SJCRH30 (cell line): ENCODE data around the gene PDLIM3. TPM values are rescaled to one million over a fixed set of nuclear protein-coding genes. Genes with fewer than 3 reads are reported as not detected.
"Not testable (repeated sequence)": the region's sequence is repeated elsewhere in the genome, so short reads cannot be mapped to it uniquely, and the experiment has no call there.

Experiments used
- DNase-seq, 2 experiments: peaks; one replicate each; pipeline ENCODE4 v3.0.0-alpha.2; 2015 to 2020
- H3K27ac ChIP-seq: fragments of 250-450 bp; sonication (Bioruptor Pico); 2 replicates; pipeline ENCODE4 v1.5.1; 2020; ENCODE audit warnings: mild to moderate bottlenecking, moderate library complexity
- H3K27me3 ChIP-seq: fragments of 250-450 bp; sonication (Bioruptor Pico); 2 replicates; pipeline ENCODE4 v1.5.1; 2020; ENCODE audit warnings: mild to moderate bottlenecking, moderate library complexity
- H3K36me3 ChIP-seq: fragments of 250-450 bp; sonication (Bioruptor Pico); 2 replicates; pipeline ENCODE4 v1.5.1; 2020; ENCODE audit warnings: mild to moderate bottlenecking, moderate library complexity
- H3K4me1 ChIP-seq: fragments of 250-450 bp; sonication (Bioruptor Pico); 2 replicates; pipeline ENCODE4 v1.5.1; 2020; ENCODE audit warnings: mild to moderate bottlenecking, moderate library complexity
- H3K4me3 ChIP-seq: fragments of 250-450 bp; sonication (Bioruptor Pico); 2 replicates; pipeline ENCODE4 v1.5.1; 2020; ENCODE audit warnings: mild to moderate bottlenecking, moderate library complexity
- H3K9me3 ChIP-seq: fragments of 250-450 bp; sonication (Bioruptor Pico); replicated peaks from 2 replicates; pipeline ENCODE4 v1.5.1; 2020; ENCODE audit warnings: mild to moderate bottlenecking, moderate library complexity
- total RNA-seq: library from RNA; depleted of rRNA; stranded (reverse); fragments of >200 nt; shearing (Covaris generic); gene quantifications from 2 replicates; pipeline ENCODE4 v1.2.3, GENCODE V29; 2014

The PDLIM3 gene
- total RNA-seq, 1 experiment from 2014 or later, result 144 TPM

GRCh38 chr4:185518494-185518893, 16.8 kb downstream of the PDLIM3 start:
- Histone ChIP-seq H3K27ac (no peak overlapping the region), H3K36me3 (peaks cover 56% of the 10 kb centered on the region), H3K4me3 (no peak overlapping the region), H3K9me3 (no peaks in the 10 kb centered on the region), H3K27me3 (no peaks in the 10 kb centered on the region), H3K4me1 (peaks cover 9% of the 10 kb centered on the region)
- DNase-seq, result no peak

GRCh38 chr4:185518069-185518468, 17.2 kb downstream of the PDLIM3 start:
- Histone ChIP-seq H3K4me1 (peaks cover 14% of the 10 kb centered on the region), H3K27me3 (no peaks in the 10 kb centered on the region), H3K9me3 (no peaks in the 10 kb centered on the region), H3K4me3 (no peak overlapping the region), H3K27ac (no peak overlapping the region), H3K36me3 (peaks cover 59% of the 10 kb centered on the region)
- DNase-seq, result no peak

GRCh38 chr4:185515248-185515647, 20.1 kb downstream of the PDLIM3 start:
- DNase-seq, result no peak
- Histone ChIP-seq H3K4me3 (no peak overlapping the region), H3K36me3 (peaks cover 69% of the 10 kb centered on the region), H3K9me3 (no peaks in the 10 kb centered on the region), H3K27me3 (no peaks in the 10 kb centered on the region), H3K4me1 (peaks cover 17% of the 10 kb centered on the region), H3K27ac (no peak overlapping the region)

- Histone ChIP-seq H3K27me3 (no peaks in the 10 kb centered on the region), H3K9me3 (no peaks in the 10 kb centered on the region), H3K4me3 (no peak overlapping the region), H3K36me3 (peaks cover 62% of the 10 kb centered on the region), H3K27ac (no peak overlapping the region), H3K4me1 (peaks cover 17% of the 10 kb centered on the region)
- DNase-seq, result no peak
These were observed 21.1 kb downstream of the PDLIM3 start for GRCh38 chr4:185514182-185514697.

- H3K4me3 ChIP-seq, result no peak overlapping the region
- DNase-seq, result peak in 1 of 2 experiments; percentile 61
- H3K27ac ChIP-seq, result peak overlapping the region; percentile 27; the same call in 1 of the 2 replicates
- H3K27me3 ChIP-seq, result no peaks in the 10 kb centered on the region
- H3K4me1 ChIP-seq, result peaks cover 17% of the 10 kb centered on the region
- peaks cover 57% of the 10 kb centered on the region for H3K36me3 ChIP-seq
- H3K9me3 ChIP-seq, result no peaks in the 10 kb centered on the region
These were observed 21.7 kb downstream of the PDLIM3 start for GRCh38 chr4:185513489-185514181.

- DNase-seq, result no peak
- H3K36me3 ChIP-seq, result peaks cover 48% of the 10 kb centered on the region
- H3K27ac ChIP-seq, result no peak overlapping the region
- no peaks in the 10 kb centered on the region for H3K9me3 ChIP-seq
- no peak overlapping the region for H3K4me3 ChIP-seq
- peaks cover 17% of the 10 kb centered on the region for H3K4me1 ChIP-seq
- H3K27me3 ChIP-seq, result no peaks in the 10 kb centered on the region
These were observed 22.8 kb downstream of the PDLIM3 start for GRCh38 chr4:185512516-185512915.

GRCh38 chr4:185511243-185511642, 24.1 kb downstream of the PDLIM3 start:
- H3K4me3 ChIP-seq, H3K27me3 ChIP-seq, H3K9me3 ChIP-seq, H3K27ac ChIP-seq, DNase-seq: not testable (repeated sequence)
- H3K4me1 ChIP-seq, result peaks cover 17% of the 10 kb centered on the region
- peaks cover 39% of the 10 kb centered on the region for H3K36me3 ChIP-seq

GRCh38 chr4:185510806-185511205, 24.5 kb downstream of the PDLIM3 start:
- Histone ChIP-seq H3K4me1 (peaks cover 17% of the 10 kb centered on the region), H3K27ac (no peak overlapping the region), H3K36me3 (peaks cover 39% of the 10 kb centered on the region), H3K9me3 (no peaks in the 10 kb centered on the region), H3K27me3 (no peaks in the 10 kb centered on the region), H3K4me3 (no peak overlapping the region)
- DNase-seq, result no peak

GRCh38 chr4:185508181-185508580, 27.1 kb downstream of the PDLIM3 start:
- Histone ChIP-seq H3K9me3 (no peaks in the 10 kb centered on the region), H3K4me1 (peaks cover 4% of the 10 kb centered on the region), H3K36me3 (peaks cover 33% of the 10 kb centered on the region), H3K27ac (no peak overlapping the region), H3K4me3 (no peak overlapping the region), H3K27me3 (no peaks in the 10 kb centered on the region)
- DNase-seq, result no peak

GRCh38 chr4:185506422-185506821, 28.9 kb downstream of the PDLIM3 start:
- Histone ChIP-seq H3K27me3 (no peaks in the 10 kb centered on the region), H3K9me3 (no peaks in the 10 kb centered on the region), H3K4me3 (no peak overlapping the region), H3K36me3 (peaks cover 35% of the 10 kb centered on the region), H3K4me1 (no peaks in the 10 kb centered on the region), H3K27ac (no peak overlapping the region)
- no peak for DNase-seq

GRCh38 chr4:185504098-185505047, 30.9 kb downstream of the PDLIM3 start:
- DNase-seq, result no peak

GRCh38 chr4:185502386-185502785, 32.9 kb downstream of the PDLIM3 start:
- Histone ChIP-seq H3K4me1 (no peaks in the 10 kb centered on the region), H3K9me3 (no peaks in the 10 kb centered on the region), H3K4me3 (no peak overlapping the region), H3K36me3 (peaks cover 32% of the 10 kb centered on the region), H3K27me3 (no peaks in the 10 kb centered on the region), H3K27ac (no peak overlapping the region)
- no peak for DNase-seq

More at GRCh38 chr4:185504098-185505047, 30.9 kb downstream of the PDLIM3 start:
- peaks cover 34% of the 10 kb centered on the region for H3K36me3 ChIP-seq
- H3K4me1 ChIP-seq, result no peaks in the 10 kb centered on the region
- H3K27me3 ChIP-seq, result no peaks in the 10 kb centered on the region
- H3K27ac ChIP-seq, result no peak overlapping the region
- no peak overlapping the region for H3K4me3 ChIP-seq
- H3K9me3 ChIP-seq, result no peaks in the 10 kb centered on the region

- Histone ChIP-seq H3K36me3 (peaks cover 26% of the 10 kb centered on the region), H3K9me3 (no peaks in the 10 kb centered on the region), H3K27me3 (no peaks in the 10 kb centered on the region), H3K27ac (no peak overlapping the region), H3K4me3 (no peak overlapping the region), H3K4me1 (no peaks in the 10 kb centered on the region)
- no peak for DNase-seq
These were observed 34.7 kb downstream of the PDLIM3 start for GRCh38 chr4:185500576-185500975.

GRCh38 chr4:185500035-185500434, 35.3 kb downstream of the PDLIM3 start:
- peaks cover 25% of the 10 kb centered on the region for H3K36me3 ChIP-seq
- no peaks in the 10 kb centered on the region for H3K27me3 ChIP-seq
- H3K9me3 ChIP-seq, result no peaks in the 10 kb centered on the region
- H3K4me1 ChIP-seq, result no peaks in the 10 kb centered on the region
- H3K4me3 ChIP-seq, result no peak overlapping the region
- DNase-seq, result no peak
- no peak overlapping the region for H3K27ac ChIP-seq

- Histone ChIP-seq H3K4me1 (no peaks in the 10 kb centered on the region), H3K36me3 (no peaks in the 10 kb centered on the region), H3K27me3 (no peaks in the 10 kb centered on the region), H3K4me3 (no peak overlapping the region), H3K9me3 (no peaks in the 10 kb centered on the region), H3K27ac (no peak overlapping the region)
- no peak for DNase-seq
These were observed 46.7 kb downstream of the PDLIM3 start for GRCh38 chr4:185488650-185489049.
